SKM-1 treated with dmso at 0.1 percent for 144 hours (cell line): ENCODE data around the gene SPRYD4.

ENCODE experiments used
- DNase-seq: peaks from one replicate; lab custom pipeline; 2025; ENCODE audit not compliant: unreplicated experiment; lab: John Stamatoyannopoulos, UW

Gene SPRYD4

GRCh38 chr12:56520048-56520447 is 51.7 kb downstream of the SPRYD4 start:
- DNase-seq, result no peak

- no peak for DNase-seq
These were observed 52.1 kb downstream of the SPRYD4 start for GRCh38 chr12:56520506-56520905.

DNA sequence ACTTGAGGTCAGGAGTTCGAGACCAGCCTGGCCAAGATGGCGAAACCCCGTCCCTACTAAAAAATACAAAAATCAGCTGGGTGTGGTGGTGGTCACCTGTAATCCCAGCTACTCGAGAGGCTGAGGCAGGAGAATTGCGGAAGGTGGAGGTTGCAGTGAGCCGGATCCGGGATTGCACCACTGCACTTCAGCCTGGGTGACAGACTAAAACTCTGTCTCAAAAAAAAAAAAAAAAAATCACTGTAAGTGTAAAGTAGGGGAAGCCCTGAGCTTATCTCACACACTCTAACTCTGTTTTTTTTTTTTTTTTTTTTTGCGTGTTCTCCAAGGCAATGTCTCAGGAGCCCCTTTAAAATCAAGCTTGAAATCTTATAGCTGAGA is 52.8 kb downstream of the SPRYD4 start:
- DNase-seq, result peak; percentile 10

- DNase-seq, result no peak
These were observed 53.4 kb downstream of the SPRYD4 start, which contains the start of gene RBMS2 for GRCh38 chr12:56521590-56522371. RBMS2 (plus strand) TSS chr12:56521820; CDS start chr12:56522024, 204 bp downstream.

DNA sequence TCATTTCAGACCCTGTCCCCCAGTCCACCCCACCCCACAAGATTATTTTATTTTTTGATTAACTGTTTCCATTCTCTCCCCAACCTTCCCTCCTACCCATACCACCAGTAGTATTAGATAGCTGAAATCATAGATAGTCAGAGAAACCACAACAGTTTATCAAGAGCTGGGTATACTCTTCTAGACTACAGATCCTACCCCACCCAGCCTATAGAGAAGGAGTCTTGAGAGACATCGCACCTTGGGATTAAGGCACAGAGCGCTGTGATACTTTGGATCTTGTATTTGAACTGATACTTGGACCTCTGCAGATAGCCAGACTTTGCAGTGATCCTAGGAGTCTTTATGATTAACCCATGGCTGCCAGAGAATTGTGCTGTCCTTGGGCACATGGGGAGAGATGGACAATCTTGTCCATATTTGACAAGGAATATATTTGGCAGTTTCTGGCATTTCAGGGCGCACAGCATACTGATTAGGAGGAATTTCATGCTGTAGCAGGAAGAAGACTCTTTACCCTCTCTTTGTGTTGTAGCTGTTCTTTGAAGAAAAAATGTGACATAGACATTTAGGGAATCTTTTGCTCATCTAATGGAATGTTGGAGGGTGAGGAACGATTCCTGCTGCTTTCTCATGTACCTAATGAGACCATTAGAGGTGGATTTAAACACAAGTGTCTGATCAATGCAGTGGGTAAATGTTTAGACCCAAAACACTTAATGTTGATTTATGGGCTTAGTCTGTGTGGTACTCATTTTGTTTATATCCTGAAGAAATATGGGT is 54.2 kb downstream of the SPRYD4 start:
- DNase-seq, result no peak

- no peak for DNase-seq
These were observed 60.5 kb downstream of the SPRYD4 start for GRCh38 chr12:56528846-56529245.
